AG09319 (cell line): ENCODE measurements around the gene ALG11.
"Not testable (repeated sequence)": the region's sequence is repeated elsewhere in the genome, so short reads cannot be mapped to it uniquely, and the experiment has no call there.

Source experiments
- DNase-seq: peaks from one replicate; pipeline ENCODE4 v3.0.0-alpha.2; 2010; ENCODE audit warnings: low read depth; ENCODE audit errors: extremely low read depth
- TF ChIP-seq, protein P1 (sequence below): IDR thresholded peaks from 2 replicates; pipeline ENCODE4 v1.5.1; 2011; ENCODE audit warnings: low read depth, mild to moderate bottlenecking, inconsistent platforms, low read length, moderate library complexity

The ALG11 gene

DNA sequence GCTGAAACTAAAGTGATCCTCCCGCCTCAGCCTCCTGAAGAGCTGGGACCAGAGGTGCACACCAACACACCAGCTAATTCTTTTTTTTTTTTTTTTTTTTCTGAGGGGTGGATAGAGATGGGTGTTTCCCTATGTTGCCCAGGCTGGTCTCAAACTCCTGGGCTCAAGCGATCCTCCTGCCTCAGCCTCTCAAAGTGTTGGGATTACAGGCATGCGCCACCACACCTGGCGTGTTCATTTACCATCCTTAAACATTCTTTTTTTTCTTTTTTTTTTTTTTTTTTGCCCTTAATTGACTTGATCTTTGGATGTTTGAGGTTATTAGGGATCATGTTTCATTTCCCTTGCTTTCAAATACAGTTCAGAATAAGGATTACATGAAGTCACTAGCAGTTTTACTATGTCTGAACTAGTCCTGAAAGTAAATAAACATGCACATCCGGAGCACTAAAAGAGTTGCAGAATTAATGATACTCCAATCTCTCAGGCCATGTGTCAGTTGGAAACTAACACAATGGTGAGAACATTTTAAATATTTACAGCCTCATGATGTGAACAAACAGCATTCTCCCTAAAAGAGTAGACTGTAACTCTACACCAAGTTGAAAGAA is 22.5 kb downstream of the ALG11 start:
- no peak for DNase-seq

DNA sequence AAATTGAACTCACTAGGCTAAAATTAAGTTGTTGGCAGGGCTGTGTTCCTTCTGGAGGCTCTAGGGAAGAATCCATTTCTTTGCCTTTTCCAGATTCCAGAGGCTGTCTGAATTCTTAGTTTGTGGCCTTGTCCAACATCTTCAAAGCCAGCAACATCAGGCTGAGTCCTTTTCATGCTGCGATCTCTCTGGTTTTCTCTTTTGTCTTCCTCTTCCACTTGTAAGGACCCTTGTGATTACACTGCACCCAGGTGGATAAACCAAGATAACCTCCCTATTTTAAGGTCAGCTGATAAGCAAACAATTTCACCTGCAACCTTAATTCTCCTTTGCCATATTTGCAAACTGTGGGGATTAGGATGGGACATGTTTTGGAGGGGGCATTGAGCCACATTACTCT is 23.8 kb downstream of the ALG11 start:
- DNase-seq, result no peak
- TF ChIP-seq, protein P1, sequence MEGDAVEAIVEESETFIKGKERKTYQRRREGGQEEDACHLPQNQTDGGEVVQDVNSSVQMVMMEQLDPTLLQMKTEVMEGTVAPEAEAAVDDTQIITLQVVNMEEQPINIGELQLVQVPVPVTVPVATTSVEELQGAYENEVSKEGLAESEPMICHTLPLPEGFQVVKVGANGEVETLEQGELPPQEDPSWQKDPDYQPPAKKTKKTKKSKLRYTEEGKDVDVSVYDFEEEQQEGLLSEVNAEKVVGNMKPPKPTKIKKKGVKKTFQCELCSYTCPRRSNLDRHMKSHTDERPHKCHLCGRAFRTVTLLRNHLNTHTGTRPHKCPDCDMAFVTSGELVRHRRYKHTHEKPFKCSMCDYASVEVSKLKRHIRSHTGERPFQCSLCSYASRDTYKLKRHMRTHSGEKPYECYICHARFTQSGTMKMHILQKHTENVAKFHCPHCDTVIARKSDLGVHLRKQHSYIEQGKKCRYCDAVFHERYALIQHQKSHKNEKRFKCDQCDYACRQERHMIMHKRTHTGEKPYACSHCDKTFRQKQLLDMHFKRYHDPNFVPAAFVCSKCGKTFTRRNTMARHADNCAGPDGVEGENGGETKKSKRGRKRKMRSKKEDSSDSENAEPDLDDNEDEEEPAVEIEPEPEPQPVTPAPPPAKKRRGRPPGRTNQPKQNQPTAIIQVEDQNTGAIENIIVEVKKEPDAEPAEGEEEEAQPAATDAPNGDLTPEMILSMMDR, result no peak

More for the DNA sequence above, 22.5 kb downstream of the ALG11 start:
- TF ChIP-seq, protein P1, result no peak

DNA sequence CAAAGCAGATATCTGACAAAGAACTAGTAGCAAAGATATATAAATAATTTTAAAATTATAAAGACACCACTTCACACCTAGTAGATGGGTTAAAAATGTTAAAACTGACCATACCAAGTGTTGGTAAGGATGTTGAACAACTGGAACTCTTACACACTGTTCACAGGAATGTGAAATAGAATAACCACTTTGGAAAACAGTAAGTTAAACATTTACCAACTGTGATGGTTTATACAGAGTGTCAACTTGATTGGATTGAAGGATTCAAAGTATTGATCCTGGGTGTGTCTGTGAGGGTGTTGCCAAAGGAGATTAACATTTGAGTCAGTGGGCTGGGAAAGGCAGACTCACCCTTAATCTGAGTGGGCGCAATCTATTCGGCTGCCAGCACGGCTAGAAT is 31.5 kb downstream of the ALG11 start:
- TF ChIP-seq, protein P1, result no peak
- DNase-seq, result no peak

DNA sequence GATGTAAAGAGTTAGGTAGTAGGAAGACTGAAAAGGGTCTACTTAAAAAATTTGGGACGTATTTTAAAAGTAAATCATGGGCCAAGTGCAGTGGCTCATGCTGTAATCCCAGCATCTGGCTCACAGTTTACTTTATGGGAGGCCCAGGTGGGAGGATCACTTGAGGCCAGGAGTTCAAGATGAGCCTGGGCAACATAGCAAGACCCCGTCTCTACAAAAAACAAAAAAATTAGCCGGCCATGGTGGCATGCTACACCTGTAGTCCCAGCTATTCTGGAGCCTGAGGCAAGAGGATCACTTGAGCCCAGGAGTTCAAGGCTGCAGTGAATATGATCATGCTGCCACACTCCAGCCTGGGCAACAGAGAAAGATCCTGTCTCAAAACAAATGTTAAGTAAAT is 35.3 kb downstream of the ALG11 start:
- no peak for DNase-seq
- TF ChIP-seq, protein P1, result no peak

DNA sequence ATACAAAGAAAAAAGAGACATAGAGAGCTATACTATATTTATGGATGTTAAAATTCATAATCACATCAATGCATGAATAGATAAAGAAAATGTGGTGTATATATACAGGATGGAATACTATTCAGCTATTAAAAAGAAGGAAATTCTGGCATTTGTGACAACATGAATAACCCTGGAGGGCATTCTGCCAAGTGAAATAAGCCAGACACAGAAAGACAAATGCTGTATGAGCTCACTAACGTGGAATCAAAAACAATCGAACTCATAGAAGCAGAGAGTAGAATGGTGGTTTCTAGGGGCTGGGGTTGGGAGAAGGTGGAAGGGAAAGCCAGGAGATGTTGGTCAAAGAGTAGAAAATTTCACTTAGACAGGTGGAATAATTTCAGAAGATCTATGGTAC is 36.3 kb downstream of the ALG11 start:
- no peak for DNase-seq
- TF ChIP-seq, protein P1, result no peak

DNA sequence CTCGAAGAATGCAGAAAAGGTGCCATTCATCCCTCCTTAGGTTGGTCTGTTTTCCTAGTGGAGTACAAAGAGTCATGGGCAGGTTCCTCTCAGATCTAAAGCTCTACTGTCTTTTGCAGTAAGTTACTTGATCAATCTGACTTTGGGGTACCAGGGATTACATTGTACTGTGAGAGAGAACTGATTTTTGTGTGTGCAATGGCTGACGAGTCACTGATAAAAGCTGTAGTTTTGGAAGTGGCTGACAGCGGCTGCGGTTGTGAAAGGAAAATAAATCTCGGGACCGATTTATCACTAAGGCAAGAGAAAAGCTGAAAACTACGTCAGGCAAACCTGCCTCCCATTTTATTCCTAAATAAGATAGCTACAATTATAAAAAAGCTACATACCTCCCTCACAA is 39.2 kb downstream of the ALG11 start:
- TF ChIP-seq, protein P1, result no peak
- DNase-seq, result no peak

DNA sequence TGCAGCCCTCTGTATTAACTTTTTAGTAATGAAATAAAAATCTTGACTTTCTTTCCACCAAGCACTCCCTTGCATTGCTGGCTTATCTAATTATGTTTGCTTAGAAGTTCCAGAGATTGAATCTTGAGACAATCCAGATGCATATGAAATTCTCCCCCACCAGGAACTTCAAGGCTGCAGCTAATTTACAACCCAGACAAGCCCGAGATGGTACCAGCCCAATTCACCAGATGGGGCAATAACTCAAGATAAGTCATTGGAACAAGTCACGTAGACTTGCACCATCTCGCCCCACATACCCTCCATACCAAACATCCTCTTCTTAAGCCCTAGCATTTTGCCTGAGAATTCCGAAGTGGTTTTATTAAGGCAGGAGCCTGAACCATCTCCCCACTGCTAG is 41.3 kb downstream of the ALG11 start:
- TF ChIP-seq, protein P1, result no peak
- no peak for DNase-seq

DNA sequence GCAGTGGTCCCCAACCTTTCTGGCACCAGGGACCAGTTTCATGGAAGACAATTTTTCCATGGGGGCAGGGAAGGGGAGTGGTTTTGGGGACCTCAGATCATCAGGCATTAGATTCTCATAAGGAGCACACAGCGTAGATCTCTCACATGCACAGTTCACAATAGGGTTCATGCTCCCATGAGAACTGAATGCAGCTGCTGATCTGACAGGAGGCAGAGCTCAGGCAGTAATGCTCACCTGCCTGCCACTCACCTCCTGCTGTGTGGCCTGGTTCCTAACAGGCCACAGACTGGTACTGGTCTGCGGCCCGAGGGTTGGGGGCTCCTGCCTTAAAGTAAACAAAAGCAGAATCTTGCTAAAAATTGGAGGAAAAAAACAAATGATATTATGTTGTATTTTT is 48.9 kb downstream of the ALG11 start:
- DNase-seq, result not testable (repeated sequence)
